H1 (cell line): ENCODE measurements around the gene PCIF1. TPM values are rescaled to one million over a fixed set of nuclear protein-coding genes. Genes with fewer than 3 reads are reported as not detected.

Experiments
- CTCF ChIA-PET: fragments of 300-600 bp; sonication (Branson Sonifier 250); formaldehyde crosslinking; loops from one replicate; lab custom pipeline; 2021; ENCODE audit not compliant: partially characterized antibody; lab: Charles Lee
- POLR2A ChIA-PET: fragments of 300-600 bp; sonication (Branson Sonifier 250); formaldehyde crosslinking; loops from one replicate; lab custom pipeline; 2021; ENCODE audit warnings: inconsistent platforms; ENCODE audit not compliant: partially characterized antibody; lab: Charles Lee
- DNase-seq, 2 experiments: peaks; one replicate each; pipeline versions ENCODE4 v3.0.0 to v3.0.0-alpha.2; 2010 to 2022; ENCODE audit warnings: low spot score in 2 of 2, low read depth in 1 of 2, mixed read lengths in 1 of 2
- FAIRE-seq: peaks from 2 replicates; lab custom pipeline; 2011; peaks lifted over from hg19 to GRCh38; lab: Jason Lieb, UNC
- H2AFZ ChIP-seq: 2 replicates; pipeline ENCODE4 v1.8.1; 2012; ENCODE audit warnings: low read length, inconsistent platforms
- H2AK5ac ChIP-seq: 2 replicates; pipeline ENCODE4 v1.6.1; 2013; ENCODE audit warnings: low read depth, low read length
- H2BK120ac ChIP-seq: replicated peaks from 2 replicates; pipeline ENCODE3; 2013; ENCODE audit warnings: low read depth, low read length, inconsistent platforms
- H2BK12ac ChIP-seq: 2 replicates; pipeline ENCODE4 v1.6.1; 2013; ENCODE audit warnings: low read depth, low read length
- H2BK15ac ChIP-seq: 2 replicates; pipeline ENCODE4 v1.6.1; 2013; ENCODE audit warnings: low read length
- H2BK20ac ChIP-seq: 2 replicates; pipeline ENCODE4 v1.6.1; 2013; ENCODE audit warnings: low read length
- H2BK5ac ChIP-seq: 2 replicates; pipeline ENCODE4 v1.6.1; 2013; ENCODE audit warnings: low read depth, low read length
- H3K14ac ChIP-seq: 2 replicates; pipeline ENCODE4 v1.6.1; 2013; ENCODE audit warnings: inconsistent platforms; ENCODE audit not compliant: insufficient read length
- H3K18ac ChIP-seq: 2 replicates; pipeline ENCODE4 v1.6.1; 2013; ENCODE audit warnings: low read length; ENCODE audit errors: extremely low read depth
- H3K23ac ChIP-seq: 2 replicates; pipeline ENCODE4 v1.6.1; 2013; ENCODE audit warnings: inconsistent platforms; ENCODE audit not compliant: insufficient read length
- H3K23me2 ChIP-seq: 2 replicates; pipeline ENCODE4 v1.6.1; 2013; ENCODE audit warnings: low read depth, low read length
- H3K27ac ChIP-seq: 2 replicates; pipeline ENCODE4 v1.6.1; 2011; ENCODE audit warnings: low read depth, low read length, inconsistent platforms
- H3K27me3 ChIP-seq, 4 experiments: replicated peaks in 1 of 4; 1 replicate in 1 of 4; 2 replicates in 3 of 4; pipeline versions ENCODE4 v1.6.1 to v1.8.1; 2011 to 2013; ENCODE audit warnings: low read length in 3 of 4, mild to moderate bottlenecking in 3 of 4, inconsistent platforms in 2 of 4, mixed read lengths in 2 of 4, moderate library complexity in 1 of 4; ENCODE audit not compliant: control insufficient read depth in 3 of 4, insufficient read depth in 3 of 4; ENCODE audit errors: extremely low read depth in 1 of 4
- H3K36me3 ChIP-seq, 4 experiments: 2 replicates each; pipeline versions ENCODE4 v1.6.1 to v1.8.1; 2011 to 2013; ENCODE audit warnings: mild to moderate bottlenecking in 4 of 4, low read length in 3 of 4, moderate library complexity in 2 of 4, control low read depth in 1 of 4, inconsistent platforms in 1 of 4; ENCODE audit not compliant: insufficient read depth in 4 of 4, control insufficient read depth in 2 of 4
- H3K4ac ChIP-seq: replicated peaks from 2 replicates; pipeline ENCODE3; 2013; ENCODE audit warnings: low read length, low read depth, mixed read lengths, inconsistent platforms; ENCODE audit not compliant: insufficient read length
- H3K4me1 ChIP-seq, 4 experiments: replicated peaks in 1 of 4; 1 replicate in 1 of 4; 2 replicates in 3 of 4; pipeline versions ENCODE4 v1.6.1 to v1.8.1; 2011 to 2013; ENCODE audit warnings: low read length in 3 of 4, inconsistent platforms in 2 of 4, mixed read lengths in 1 of 4; ENCODE audit not compliant: insufficient read depth in 4 of 4, control insufficient read depth in 3 of 4
- H3K4me2 ChIP-seq, 2 experiments: 2 replicates each; pipeline versions ENCODE4 v1.6.1 to v1.8.1; 2011 to 2013; ENCODE audit warnings: low read depth in 2 of 2, low read length in 2 of 2, control low read depth in 1 of 2, inconsistent platforms in 1 of 2, mild to moderate bottlenecking in 1 of 2; ENCODE audit not compliant: insufficient read depth in 1 of 2
- H3K4me3 ChIP-seq, 4 experiments: fragments of 200-600, 300-600 bp in 1 of 4; sonication (generic), shearing (Covaris generic), sonication (Bioruptor Twin) in 1 of 4; 2 replicates each; pipeline versions ENCODE4 v1.5.1 to v1.8.1; 2011 to 2016; ENCODE audit warnings: low read length in 4 of 4, low read depth in 3 of 4, control low read depth in 2 of 4, inconsistent platforms in 2 of 4, mild to moderate bottlenecking in 2 of 4, mixed read lengths in 1 of 4, moderate library complexity in 1 of 4; ENCODE audit not compliant: insufficient read depth in 2 of 4; ENCODE audit errors: extremely low read depth in 1 of 4
- H3K56ac ChIP-seq: replicated peaks from 2 replicates; pipeline ENCODE3; 2013; ENCODE audit warnings: low read depth, mild to moderate bottlenecking, mixed read lengths, low read length, inconsistent platforms; ENCODE audit not compliant: insufficient read length
- H3K79me1 ChIP-seq: 2 replicates; pipeline ENCODE4 v1.6.1; 2013; ENCODE audit warnings: low read depth, low read length, control low read depth
- H3K79me2 ChIP-seq, 2 experiments: 2 replicates each; pipeline versions ENCODE4 v1.6.1 to v1.8.1; 2012 to 2013; ENCODE audit warnings: low read length in 2 of 2, mild to moderate bottlenecking in 2 of 2, inconsistent platforms in 1 of 2; ENCODE audit not compliant: insufficient read depth in 2 of 2, control insufficient read depth in 1 of 2
- H3K9ac ChIP-seq, 4 experiments: replicated peaks in 1 of 4; 1 replicate in 1 of 4; 2 replicates in 3 of 4; pipeline versions ENCODE4 v1.6.1 to v1.8.1; 2011 to 2013; ENCODE audit warnings: low read depth in 3 of 4, low read length in 3 of 4, control low read depth in 2 of 4, mild to moderate bottlenecking in 2 of 4, moderate library complexity in 2 of 4, inconsistent platforms in 1 of 4; ENCODE audit errors: extremely low read depth in 1 of 4
- H3K9me3 ChIP-seq, 2 experiments: 2 replicates each; pipeline versions ENCODE4 v1.6.1 to v1.8.1; 2012 to 2013; ENCODE audit warnings: mild to moderate bottlenecking in 2 of 2, moderate library complexity in 2 of 2, control low read depth in 1 of 2, inconsistent platforms in 1 of 2, low read depth in 1 of 2, low read length in 1 of 2, mixed read lengths in 1 of 2; ENCODE audit not compliant: insufficient read depth in 2 of 2
- H4K20me1 ChIP-seq, 2 experiments: replicated peaks in 1 of 2; 2 replicates each; pipeline versions ENCODE3 to v1.8.1; 2011 to 2013; ENCODE audit warnings: inconsistent platforms in 2 of 2, low read length in 2 of 2, mild to moderate bottlenecking in 1 of 2; ENCODE audit not compliant: insufficient read depth in 2 of 2, control insufficient read depth in 1 of 2
- H4K5ac ChIP-seq: 2 replicates; pipeline ENCODE4 v1.6.1; 2013; ENCODE audit warnings: low read length, low read depth, mixed read lengths, inconsistent platforms; ENCODE audit not compliant: insufficient read length
- H4K8ac ChIP-seq: 2 replicates; pipeline ENCODE4 v1.8.0; 2013; ENCODE audit warnings: mild to moderate bottlenecking, moderate library complexity, low read length, inconsistent platforms; ENCODE audit not compliant: insufficient read depth; ENCODE audit errors: extremely low read depth
- H4K91ac ChIP-seq: replicated peaks from 2 replicates; pipeline ENCODE3; 2013; ENCODE audit warnings: low read length, mixed read lengths, inconsistent platforms; ENCODE audit not compliant: insufficient read length
- POLR2AphosphoS5 ChIP-seq: IDR thresholded peaks from 2 replicates; pipeline ENCODE4 v1.6.1; 2011; ENCODE audit warnings: low read depth, low read length
- TCF12 ChIP-seq: IDR thresholded peaks from 2 replicates; pipeline ENCODE4 v1.6.1; 2011; ENCODE audit warnings: low read depth, mild to moderate bottlenecking, low read length
- WGBS, 2 experiments: shearing (Covaris generic) in 1 of 2; methylation state at CpG; one replicate each; pipeline versions ENCODE4 v1.1.6 to v1.1.7; 2013 to 2015; ENCODE audit warnings: low lambda C conversion rate in 2 of 2, mixed read lengths in 2 of 2, inconsistent platforms in 1 of 2, low coverage in 1 of 2, missing lambda C conversion rate in 1 of 2; ENCODE audit not compliant: insufficient replicate concordance in 2 of 2, insufficient coverage in 1 of 2, insufficient read length in 1 of 2; ENCODE audit errors: extremely low coverage in 1 of 2, missing lambda C conversion rate in 1 of 2; 5-methylcytosine and 5-hydroxymethylcytosine counted together
- polyA plus RNA-seq, 7 experiments: library from polyadenylated mRNA; depleted of rRNA in 3 of 7; stranded (reverse) in 5 of 7; unstranded in 2 of 7; fragments of >200 nt in 5 of 7; fragments of 200-250 nt in 2 of 7; gene quantifications; 1 replicate in 5 of 7; 2 replicates in 1 of 7; 4 replicates in 1 of 7; pipeline versions ENCODE4 v1.2.1 to v1.2.3, GENCODE V29; 2011 to 2013; ENCODE audit warnings: missing spikeins in 2 of 7, mixed read lengths in 2 of 7
- total RNA-seq: library from RNA; stranded (reverse); fragmentation: NEBNext Ultra II Directional; extraction: Animal tissue kit (Norgen Biotek cat#: 25700); gene quantifications from 2 replicates; pipeline ENCODE4 v1.2.1, GENCODE V29; 2021

Gene PCIF1
- total and polyA plus RNA-seq, 2 of the 8 experiments (the other 6 are each of a cell fraction or from before 2014, with no cell fraction given), result 30.3 to 30.6 TPM

- Histone ChIP-seq H4K8ac (peak overlapping the region; percentile 16; the same call in 1 of the 2 replicates), H3K4me2 (no peak overlapping the region), H3K36me3 (peaks cover 33 to 73% (median 70%) of the 10 kb centered on the region in 4 experiments), H3K14ac (no peak overlapping the region), H2BK5ac (no peak overlapping the region; the same call in 1 of the 2 replicates), H3K27ac (no peak overlapping the region), H3K23ac (no peak overlapping the region), H4K5ac (no peak overlapping the region)
- FAIRE-seq, result no peak
- TF ChIP-seq TCF12, result no peak
- TF ChIP-seq POLR2AphosphoS5, result 0 out of 2 replicates have a peak, but pooled peaks have one; percentile 18
- TF ChIP-seq, all 59 proteins: peak for 1
- Histone ChIP-seq H3K56ac (no peak overlapping the region), H3K4me1 (no peaks in the 10 kb centered on the region), H2AFZ (no peak overlapping the region), H3K23me2 (no peaks in the 10 kb centered on the region), H3K79me2 (no peaks in the 10 kb centered on the region), H2AK5ac (no peak overlapping the region), H3K4ac (no peak overlapping the region), H3K9ac (no peak overlapping the region), H2BK120ac (no peak overlapping the region), H3K18ac (no peak overlapping the region), H4K91ac (no peak overlapping the region), H3K79me1 (peaks cover 3% of the 10 kb centered on the region; the same call in 1 of the 2 replicates), H3K9me3 (no peaks in the 10 kb centered on the region), H4K20me1 (peaks cover 2 to 10% of the 10 kb centered on the region in 2 experiments), H2BK15ac (no peak overlapping the region), H2BK12ac (no peak overlapping the region), H3K27me3 (no peaks in the 10 kb centered on the region; a peak in 1 of 7 replicates), H3K4me3 (no peak overlapping the region), H2BK20ac (no peak overlapping the region)
- WGBS, 2 experiments, result 93% methylated on average over 15 of the region's 15 CpGs; no CpG with 5 or more reads in 1 of the 2 experiments
- ChIA-PET POLR2A (interaction anchor here (0.8 to 18.4 kb wide), 10 partner anchors 5 to 131 kb away, joined by 3 to 283 read pairs (median 6); partner anchors contain the start of genes CTSA, NEURL2, PCIF1 and PLTP), CTCF (interaction anchor here (0.6 to 8.7 kb wide), 7 partner anchors 9 to 153 kb away, joined by 3 to 82 read pairs (median 4); no protein-coding TSS in a partner anchor)
- no peak for DNase-seq
Measured at GRCh38 chr20:45944151-45944964, 9.9 kb downstream of the PCIF1 start.
